HG03135 (cell line): ENCODE results near the gene ETV6.

Source experiments
- ATAC-seq: cut with Tn5 transposase; IDR thresholded peaks from one replicate; pipeline ENCODE4 v1.9.1; 2021; ENCODE audit warnings: mild to moderate bottlenecking, moderate library complexity; ENCODE audit not compliant: unreplicated experiment

ETV6 gene

GRCh38 chr12:11822081-11822834 is 172.8 kb downstream of the ETV6 start:
- peak; percentile 51 for ATAC-seq

GRCh38 chr12:11823043-11823442 is 173.6 kb downstream of the ETV6 start:
- ATAC-seq = no peak

- ATAC-seq = no peak
Measured at GRCh38 chr12:11823593-11823992, 174.1 kb downstream of the ETV6 start.

DNA sequence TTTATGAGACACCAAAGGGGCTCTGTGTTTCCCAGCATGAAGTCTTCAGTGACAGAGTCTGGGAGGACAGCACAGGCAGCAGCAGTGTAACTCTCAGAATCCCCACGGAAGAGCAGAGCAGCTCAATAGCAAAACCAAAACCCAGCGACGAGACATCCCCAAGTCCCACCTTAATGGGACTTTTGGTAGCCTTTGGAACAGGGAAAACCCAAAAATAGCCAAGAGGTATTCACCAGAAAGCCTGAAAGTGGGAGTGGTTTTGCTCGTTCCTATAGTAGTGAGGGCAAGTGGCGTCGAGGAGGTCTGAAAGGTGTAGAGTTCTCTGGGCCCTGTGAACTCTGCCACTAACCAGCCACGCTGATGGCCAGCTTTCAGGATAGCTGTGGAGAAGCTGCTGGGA is 174.6 kb downstream of the ETV6 start:
- no peak for ATAC-seq

GRCh38 chr12:11824736-11825135 is 175.3 kb downstream of the ETV6 start:
- no peak for ATAC-seq

GRCh38 chr12:11825278-11825677 is 175.8 kb downstream of the ETV6 start:
- no peak for ATAC-seq

GRCh38 chr12:11826574-11826973 is 177.1 kb downstream of the ETV6 start:
- no peak for ATAC-seq

DNA sequence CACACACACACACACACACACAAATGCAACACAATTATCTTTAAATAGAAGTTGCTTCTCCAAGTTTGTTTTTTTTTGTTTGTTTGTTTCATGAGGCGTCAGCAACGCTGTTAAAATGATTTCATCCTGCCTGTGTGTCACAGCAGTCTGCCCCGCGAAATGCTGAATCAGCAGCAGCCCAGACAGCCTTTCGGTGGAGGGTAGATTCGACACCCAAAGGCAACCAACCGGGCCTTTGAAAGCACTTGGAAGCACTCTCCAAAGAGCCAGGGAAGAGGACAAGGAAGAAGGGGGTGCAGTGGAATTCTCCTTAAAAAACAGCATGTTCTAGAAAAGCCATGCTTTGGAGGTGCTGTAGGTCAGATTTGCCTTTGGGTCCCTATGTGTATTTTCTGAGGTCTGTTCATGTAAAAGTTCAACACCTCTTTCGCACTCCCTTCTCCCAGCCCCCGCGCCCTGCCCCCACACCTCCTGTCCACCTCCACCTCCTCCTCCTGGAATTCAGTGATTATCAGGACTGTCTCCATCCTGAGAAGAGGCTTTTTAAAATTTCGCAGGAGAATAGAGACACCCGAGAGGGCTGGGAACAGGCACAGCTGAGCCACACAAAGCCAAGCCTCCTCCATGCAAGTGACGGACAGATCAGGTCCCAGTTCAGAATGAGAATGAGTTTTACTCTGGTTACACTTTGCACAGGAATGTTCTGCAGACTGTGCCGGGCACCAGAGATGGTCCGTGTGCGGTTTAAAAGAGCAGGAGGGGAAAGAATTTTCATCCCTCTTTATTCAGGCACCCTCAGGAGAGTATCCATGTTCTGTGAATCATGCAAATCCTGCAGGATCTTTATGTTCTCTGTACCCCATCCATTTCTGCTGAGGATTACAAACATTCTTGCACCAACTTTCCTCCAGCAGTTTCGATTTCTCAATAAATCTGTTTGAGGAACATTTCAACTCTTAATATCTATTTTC is 177.9 kb downstream of the ETV6 start:
- no peak for ATAC-seq

GRCh38 chr12:11829764-11830194 is 180.3 kb downstream of the ETV6 start:
- ATAC-seq = no peak

DNA sequence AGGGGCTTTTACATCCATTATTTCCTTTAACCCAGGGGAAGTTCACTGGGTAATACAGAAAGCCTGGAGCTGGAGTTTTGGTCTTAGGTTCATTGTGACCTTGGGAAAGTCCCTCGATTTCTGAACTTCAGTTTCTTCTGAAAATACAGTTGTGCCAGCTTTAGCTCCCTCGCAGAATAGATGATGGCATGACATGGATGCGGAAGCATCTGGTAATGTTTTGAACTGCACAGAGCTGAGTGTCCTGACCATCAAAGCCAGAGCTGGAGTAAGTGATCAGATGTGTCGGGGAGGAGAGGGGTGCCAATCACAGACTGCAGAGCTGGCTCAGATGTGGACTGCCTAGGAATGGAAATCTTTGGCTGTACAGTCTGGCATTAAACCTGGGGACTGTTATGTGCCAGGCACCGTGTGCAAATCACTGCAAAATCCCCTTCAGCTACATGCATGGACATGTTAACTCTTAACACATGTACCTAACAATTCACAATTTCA is 180.9 kb downstream of the ETV6 start:
- ATAC-seq = no peak

DNA sequence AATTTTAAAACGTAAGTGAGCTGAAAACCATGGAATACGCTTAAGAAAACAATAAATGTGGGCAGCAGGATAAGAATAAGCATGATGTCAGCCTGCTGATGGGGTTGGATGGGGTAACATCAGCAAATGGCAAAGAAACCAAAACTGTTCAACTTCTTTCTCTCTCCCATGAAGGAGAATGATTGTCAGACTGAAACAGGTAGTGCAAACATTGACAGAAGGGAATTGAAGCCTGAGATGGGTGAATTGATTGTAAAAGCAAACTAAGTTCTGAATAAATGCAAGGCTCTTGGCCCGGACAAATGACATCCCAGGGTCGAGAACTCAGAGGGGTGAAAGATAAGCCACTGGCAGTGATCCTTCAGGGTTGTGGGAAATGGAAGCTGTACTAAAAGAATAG is 182.6 kb downstream of the ETV6 start:
- no peak for ATAC-seq

- ATAC-seq = no peak
Measured at GRCh38 chr12:11833174-11833895, 183.9 kb downstream of the ETV6 start.

- no peak for ATAC-seq
Measured at GRCh38 chr12:11834104-11834812, 184.8 kb downstream of the ETV6 start.

GRCh38 chr12:11834931-11835330 is 185.5 kb downstream of the ETV6 start:
- no peak for ATAC-seq

GRCh38 chr12:11836282-11837151 is 187.0 kb downstream of the ETV6 start:
- ATAC-seq = peak; percentile 84

GRCh38 chr12:11837216-11837934 is 187.9 kb downstream of the ETV6 start:
- no peak for ATAC-seq

DNA sequence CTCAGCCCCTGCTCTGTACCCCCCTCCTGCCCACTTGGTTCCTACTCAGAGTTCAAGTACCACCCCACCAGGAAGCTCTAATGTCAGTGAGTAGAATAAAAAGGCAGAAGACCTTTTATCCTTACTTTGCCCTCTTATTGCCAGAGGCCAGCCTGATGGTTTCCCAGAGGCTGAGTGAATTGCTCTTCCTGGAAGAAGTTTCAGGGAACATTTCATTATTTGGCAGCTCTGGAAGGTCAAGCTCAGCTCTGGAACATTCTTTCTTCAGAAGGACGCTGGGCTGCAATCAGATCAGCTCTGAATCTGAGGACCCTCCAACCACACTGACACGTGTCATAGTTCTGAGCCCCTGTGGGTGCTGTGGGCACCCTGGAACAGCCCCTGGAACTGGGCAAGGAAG is 188.9 kb downstream of the ETV6 start:
- no peak for ATAC-seq

- no peak for ATAC-seq
Measured at GRCh38 chr12:11839091-11839641, 189.7 kb downstream of the ETV6 start.

DNA sequence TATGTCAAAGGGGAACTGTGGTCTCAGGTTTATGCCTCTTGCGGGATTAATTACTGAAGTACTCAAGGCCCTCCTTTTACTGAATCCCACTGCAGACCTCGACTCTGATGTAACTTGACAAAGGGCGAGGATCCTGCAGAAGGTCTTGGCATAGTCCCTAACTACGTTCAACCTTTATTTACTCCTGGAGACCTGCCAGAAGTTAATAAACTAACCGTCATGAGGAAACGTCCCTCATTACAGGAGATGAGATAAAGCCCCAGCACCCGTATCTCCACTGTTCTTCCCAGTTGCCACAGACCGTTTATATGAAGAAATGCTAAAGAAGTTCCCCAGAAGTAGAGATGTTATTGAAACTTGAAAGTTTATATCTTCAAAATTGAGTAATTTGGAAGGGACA is 190.9 kb downstream of the ETV6 start:
- ATAC-seq = no peak
